Vagina (tissue), 2 donors: Measurements from ENCODE around the gene OLFML2A.
"Not testable (repeated sequence)": the region's sequence is repeated elsewhere in the genome, so short reads cannot be mapped to it uniquely, and the experiment has no call there.

ENCODE experiments used
- CTCF ChIP-seq, 3 experiments: fragments of 450-650 bp in 2 of 3; fragments of 200-600 bp in 1 of 3; sonication (generic) in 1 of 3; IDR thresholded peaks; one replicate each; pipeline ENCODE4 v1.5.1; 2017 to 2019; ENCODE audit warnings: antibody characterized with exemption in 3 of 3, mild to moderate bottlenecking in 2 of 3, moderate library complexity in 2 of 3
- POLR2A ChIP-seq, 2 donors: fragments of 450-650 bp; IDR thresholded peaks; one replicate each; pipeline ENCODE4 v1.6.1; 2017; ENCODE audit warnings: antibody characterized with exemption in 2 of 2, mild to moderate bottlenecking in 2 of 2, moderate library complexity in 2 of 2
- POLR2AphosphoS5 ChIP-seq, 2 donors: sonication (generic); formaldehyde crosslinking; IDR thresholded peaks; one replicate each; pipeline ENCODE4 v1.9.0; 2017; ENCODE audit warnings: antibody characterized with exemption in 2 of 2, mild to moderate bottlenecking in 2 of 2, low read depth in 1 of 2; ENCODE audit not compliant: insufficient read depth in 1 of 2

- not testable (repeated sequence) for TF ChIP-seq POLR2A (IDR thresholded peaks at IDR 0.05); CTCF (IDR thresholded peaks at IDR 0.05); POLR2AphosphoS5 (IDR thresholded peaks at IDR 0.05; ENCODE audit: insufficient read depth in 1 of 2, low read depth in 1 of 2)
These were observed 61.8 kb downstream of the OLFML2A start for GRCh38 chr9:124838567-124839275.
